OCI-LY7 (cell line): ENCODE results near the gene SASH3. TPM values are rescaled to one million over a fixed set of nuclear protein-coding genes. Genes with fewer than 3 reads are reported as not detected.

ENCODE experiments used
- BruUV-seq: library from RNA; stranded (reverse); fragments of 400-500 nt; replicated peaks from 2 replicates; lab custom pipeline; 2021; lab: Mats Ljungman, UMichigan
- CTCF ChIA-PET: fragments of 300-600 bp; sonication (Branson Sonifier 250); formaldehyde crosslinking; loops from one replicate; lab custom pipeline; 2022; ENCODE audit warnings: antibody characterized with exemption; ENCODE audit not compliant: unreplicated experiment; lab: Charles Lee
- POLR2A ChIA-PET: fragments of 300-600 bp; sonication (Branson Sonifier 250); formaldehyde crosslinking; loops from one replicate; lab custom pipeline; 2022; ENCODE audit warnings: antibody characterized with exemption; lab: Charles Lee
- DNase-seq: peaks from one replicate; pipeline ENCODE4 v3.0.0-alpha.2; 2015; ENCODE audit warnings: low spot score
- H2AFZ ChIP-seq: fragments of 200-600 bp; sonication (generic), shearing (Covaris generic); 2 replicates; pipeline ENCODE4 v1.6.1; 2014; ENCODE audit warnings: mild to moderate bottlenecking, antibody characterized with exemption, low read length, moderate library complexity
- H3K27ac ChIP-seq: fragments of 200-600 bp; sonication (generic); 2 replicates; pipeline ENCODE4 v1.5.1; 2014; ENCODE audit warnings: mixed run types, low read depth, mild to moderate bottlenecking, moderate library complexity, low read length, inconsistent platforms; ENCODE audit not compliant: poor library complexity, severe bottlenecking
- H3K36me3 ChIP-seq: fragments of 200-600 bp; sonication (generic); 2 replicates; pipeline ENCODE4 v1.6.1; 2014; ENCODE audit warnings: mild to moderate bottlenecking, antibody characterized with exemption, low read length, moderate library complexity, mixed read lengths; ENCODE audit not compliant: insufficient read depth
- H3K4me1 ChIP-seq: fragments of 200-600 bp; sonication (generic); 2 replicates; pipeline ENCODE4 v1.5.1; 2014; ENCODE audit warnings: mild to moderate bottlenecking, low read length; ENCODE audit not compliant: insufficient read depth, poor library complexity, severe bottlenecking
- H3K4me2 ChIP-seq: fragments of 200-600 bp; sonication (generic); 2 replicates; pipeline ENCODE4 v1.6.1; 2014; ENCODE audit warnings: mild to moderate bottlenecking, low read length
- H3K4me3 ChIP-seq: fragments of 200-600 bp; sonication (generic); 2 replicates; pipeline ENCODE4 v1.5.1; 2014; ENCODE audit warnings: mild to moderate bottlenecking, low read depth, low read length; ENCODE audit not compliant: poor library complexity, severe bottlenecking
- H3K79me2 ChIP-seq: fragments of 200-600 bp; sonication (generic); 2 replicates; pipeline ENCODE4 v1.6.1; 2016; ENCODE audit warnings: low read depth, mild to moderate bottlenecking, low read length, moderate library complexity, mixed read lengths; ENCODE audit not compliant: insufficient read depth
- H3K9me2 ChIP-seq: fragments of 200-600 bp; sonication (generic); 2 replicates; pipeline ENCODE4 v1.6.1; 2016; ENCODE audit warnings: mild to moderate bottlenecking, low read length, mixed read lengths; ENCODE audit not compliant: insufficient read depth
- H3K9me3 ChIP-seq: fragments of 200-600 bp; sonication (generic); 2 replicates; pipeline ENCODE4 v1.6.1; 2014; ENCODE audit warnings: mild to moderate bottlenecking, mixed run types, low read length, mixed read lengths
- H4K20me1 ChIP-seq: fragments of 200-600 bp; sonication (generic); 2 replicates; pipeline ENCODE4 v1.6.1; 2014; ENCODE audit warnings: mild to moderate bottlenecking, antibody characterized with exemption, low read length, moderate library complexity, mixed read lengths; ENCODE audit not compliant: insufficient read depth
- CTCF ChIP-seq: fragments of 200-600 bp; sonication (generic); conservative IDR thresholded peaks from 2 replicates; pipeline ENCODE4 v1.5.1; 2014; ENCODE audit warnings: mild to moderate bottlenecking, antibody characterized with exemption, low read length, moderate library complexity, mixed read lengths
- EZH2phosphoT487 ChIP-seq: fragments of 200-600 bp; sonication (generic); IDR thresholded peaks from 2 replicates; pipeline ENCODE4 v1.6.1; 2018; ENCODE audit warnings: low read depth, borderline replicate concordance, mild to moderate bottlenecking, mixed run types, antibody characterized with exemption, low read length, moderate library complexity, mixed read lengths
- intact Hi-C: fragments of 100-400 bp; cut with micrococcal nuclease; formaldehyde crosslinking; loops from one replicate; pipeline ENCODE4 v1.10.0; 2022; ENCODE audit not compliant: unreplicated experiment
- total RNA-seq, 2 experiments: library from RNA; depleted of rRNA in 1 of 2; stranded (reverse); fragments of >200 nt in 1 of 2; shearing (Covaris generic) in 1 of 2; gene quantifications; 2 replicates each; pipeline ENCODE4 v1.2.3, GENCODE V29; 2014 to 2022

SASH3 gene
- total RNA-seq, 2 experiments from 2014 or later = 157 to 194 TPM

GRCh38 chrX:129798456-129798855 lies 18.7 kb downstream of the SASH3 start:
- Histone ChIP-seq H3K9me2 (no peaks in the 10 kb centered on the region), H3K36me3 (peaks cover 58% of the 10 kb centered on the region), H3K27ac (peak overlapping the region; percentile 11), H3K79me2 (no peaks in the 10 kb centered on the region), H4K20me1 (no peaks in the 10 kb centered on the region), H3K4me1 (no peaks in the 10 kb centered on the region), H3K4me3 (no peak overlapping the region), H3K9me3 (no peaks in the 10 kb centered on the region), H2AFZ (no peak overlapping the region), H3K4me2 (no peak overlapping the region)
- CTCF ChIA-PET = no interaction called here
- no peak for DNase-seq
- no TSS peak for BruUV-seq
- POLR2A ChIA-PET = interaction anchor here (0.6 to 1.3 kb wide), 2 partner anchors 11 to 74 kb away, joined by 3 read pairs; no protein-coding TSS in a partner anchor
- intact Hi-C loops = no loop called here
- TF ChIP-seq CTCF (no peak), EZH2phosphoT487 (no peak)

- POLR2A ChIA-PET = no interaction called here
- DNase-seq = no peak
- H3K9me2 ChIP-seq = no peaks in the 10 kb centered on the region
- TF ChIP-seq CTCF (no peak), EZH2phosphoT487 (no peak)
- H3K9me3 ChIP-seq = no peaks in the 10 kb centered on the region
- peaks cover 53% of the 10 kb centered on the region for H3K36me3 ChIP-seq
- H3K4me1 ChIP-seq = no peaks in the 10 kb centered on the region
- no peak overlapping the region for H3K4me2 ChIP-seq
- CTCF ChIA-PET = no interaction called here
- intact Hi-C loops = no loop called here
- no peaks in the 10 kb centered on the region for H4K20me1 ChIP-seq
- BruUV-seq = no TSS peak
- no peak overlapping the region for H3K4me3 ChIP-seq
- H2AFZ ChIP-seq = no peak overlapping the region
- peak overlapping the region; percentile 11 for H3K27ac ChIP-seq
- no peaks in the 10 kb centered on the region for H3K79me2 ChIP-seq
Observed at GRCh38 chrX:129798888-129799287, 19.1 kb downstream of the SASH3 start.

- H3K9me2 ChIP-seq = no peaks in the 10 kb centered on the region
- H2AFZ ChIP-seq = no peak overlapping the region
- ChIA-PET POLR2A (interaction anchor here (0.5 to 1.0 kb wide), 3 partner anchors 170 to 550 kb away, joined by 3 to 4 read pairs (median 3); no protein-coding TSS in a partner anchor), CTCF (no interaction called here)
- no peak overlapping the region for H3K27ac ChIP-seq
- no peaks in the 10 kb centered on the region for H3K4me1 ChIP-seq
- BruUV-seq = no TSS peak
- no peak for DNase-seq
- intact Hi-C loops = no loop called here
- TF ChIP-seq EZH2phosphoT487 = no peak
- no peak for TF ChIP-seq CTCF
- no peaks in the 10 kb centered on the region for H4K20me1 ChIP-seq
- H3K79me2 ChIP-seq = no peaks in the 10 kb centered on the region
- no peak overlapping the region for H3K4me3 ChIP-seq
- H3K4me2 ChIP-seq = no peak overlapping the region
- peaks cover 40% of the 10 kb centered on the region for H3K36me3 ChIP-seq
- no peaks in the 10 kb centered on the region for H3K9me3 ChIP-seq
Observed at GRCh38 chrX:129800186-129800585, 20.4 kb downstream of the SASH3 start.
